ENCODE results near the gene SUDS3.

The SUDS3 gene

GRCh38 chr12:118448341-118448740 is 72.0 kb downstream of the SUDS3 start:
- DNase-seq (ENCODE audit: low spot score): no peak

DNA sequence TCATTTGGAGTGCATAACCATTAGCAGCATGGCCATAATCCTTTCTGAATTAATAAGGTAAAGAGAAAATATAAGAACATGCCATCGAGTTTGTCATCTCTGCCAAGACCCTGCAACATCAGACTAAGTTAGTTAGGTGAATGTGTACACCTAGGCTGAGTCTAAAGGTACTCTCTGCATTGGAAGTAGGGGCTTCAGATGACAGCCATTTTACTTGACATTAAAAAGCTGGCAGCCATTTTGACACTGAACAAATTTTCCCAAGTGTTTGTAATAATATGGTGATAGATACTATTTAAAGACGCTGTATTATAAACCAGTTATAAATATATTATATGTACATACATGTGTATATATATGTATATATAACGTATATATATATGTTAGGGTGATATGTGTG is 79.0 kb downstream of the SUDS3 start:
- DNase-seq (ENCODE audit: low spot score): no peak

DNA sequence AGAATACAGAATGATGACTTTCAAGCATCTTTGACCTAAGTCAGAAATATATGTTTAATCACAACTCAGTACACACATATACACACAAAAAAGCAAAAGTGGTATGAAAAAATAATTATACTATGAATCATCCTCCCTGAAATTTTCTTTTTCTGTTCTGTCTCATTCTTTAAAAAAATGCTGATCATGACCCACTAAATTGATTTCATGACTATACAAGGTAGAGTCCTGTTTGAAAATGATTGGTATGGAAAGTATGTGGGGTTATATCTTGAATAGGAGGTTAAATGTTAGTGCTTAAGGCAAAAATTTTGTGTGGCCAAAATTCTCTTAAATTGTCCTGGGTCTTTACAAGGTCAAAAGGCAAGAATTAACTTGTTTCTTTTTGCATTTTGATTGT is 80.4 kb downstream of the SUDS3 start:
- DNase-seq (ENCODE audit: low spot score): no peak

- no peak for DNase-seq (ENCODE audit: low spot score)
These were observed 82.8 kb downstream of the SUDS3 start for GRCh38 chr12:118459110-118459509.

DNA sequence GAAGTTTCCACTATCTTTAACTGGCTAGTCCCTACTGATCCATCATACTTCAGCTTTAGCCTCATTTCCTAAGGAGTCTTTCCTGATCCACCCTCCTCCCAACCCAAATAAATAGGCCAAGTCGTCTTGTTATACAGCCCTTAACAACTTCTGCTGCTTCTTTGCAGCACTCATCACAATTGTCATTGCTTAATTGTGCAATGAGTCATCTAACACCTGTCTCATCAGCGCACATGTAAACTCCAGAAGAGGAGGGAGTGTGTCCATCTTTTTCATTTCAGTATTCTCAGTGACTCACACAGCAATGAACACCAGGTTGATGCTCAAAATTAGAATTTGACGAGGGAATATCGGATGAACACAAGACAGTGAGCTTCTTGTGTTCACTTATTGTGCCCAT is 87.3 kb downstream of the SUDS3 start:
- DNase-seq (ENCODE audit: low spot score): no peak

DNA sequence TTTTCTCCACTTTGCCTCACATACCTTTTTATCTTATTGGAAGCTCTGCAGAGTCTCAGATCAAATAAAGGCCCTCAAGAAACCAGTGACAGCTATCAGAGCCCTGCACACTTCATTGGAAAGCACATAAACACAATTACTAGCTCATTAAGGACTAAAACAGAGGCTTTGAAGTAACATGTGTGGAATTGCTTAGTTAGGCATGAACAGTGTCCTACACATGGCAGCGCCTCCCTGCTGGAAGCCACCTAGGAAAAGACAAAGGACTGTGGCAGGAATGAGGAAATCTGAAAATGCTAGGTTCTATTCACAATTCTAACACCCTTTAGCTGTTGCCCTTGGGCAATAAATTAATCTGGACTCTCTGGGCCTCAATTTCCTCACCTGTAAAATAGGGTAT is 89.4 kb downstream of the SUDS3 start:
- no peak for DNase-seq (ENCODE audit: low spot score)
